WERI-Rb-1 (cell line): ENCODE measurements around the gene GATB.

Source experiments
- DNase-seq: peaks from one replicate; pipeline ENCODE4 v3.0.0-alpha.2; 2020
- H3K27ac ChIP-seq: fragments of 250-450 bp; sonication (Bioruptor Pico); 2 replicates; pipeline ENCODE4 v1.5.1; 2020; ENCODE audit warnings: mild to moderate bottlenecking, moderate library complexity
- H3K27me3 ChIP-seq: fragments of 250-450 bp; sonication (Bioruptor Pico); 2 replicates; pipeline ENCODE4 v1.5.1; 2021; ENCODE audit warnings: mild to moderate bottlenecking, low read depth, moderate library complexity; ENCODE audit not compliant: insufficient read depth, severe bottlenecking
- H3K36me3 ChIP-seq: fragments of 250-450 bp; sonication (Bioruptor Pico); 2 replicates; pipeline ENCODE4 v1.5.1; 2020; ENCODE audit warnings: mild to moderate bottlenecking, moderate library complexity
- H3K4me3 ChIP-seq: 2 replicates; pipeline ENCODE4 v1.5.1; 2011; ENCODE audit warnings: low read depth, mild to moderate bottlenecking, control low read depth, low read length
- H3K9me3 ChIP-seq: fragments of 250-450 bp; sonication (Bioruptor Pico); 2 replicates; pipeline ENCODE4 v1.5.1; 2021; ENCODE audit warnings: mild to moderate bottlenecking, moderate library complexity; ENCODE audit not compliant: severe bottlenecking
- CTCF ChIP-seq: IDR thresholded peaks from 2 replicates; pipeline ENCODE4 v1.5.1; 2011; ENCODE audit warnings: low read depth, mild to moderate bottlenecking, control low read depth, inconsistent platforms, low read length

Gene GATB

GRCh38 chr4:151796106-151796505, 35.3 kb upstream of the GATB start:
- TF ChIP-seq CTCF, result no peak
- peaks cover 72% of the 10 kb centered on the region for H3K27me3 ChIP-seq
- peaks cover 2% of the 10 kb centered on the region for H3K9me3 ChIP-seq
- no peaks in the 10 kb centered on the region for H3K36me3 ChIP-seq
- no peak for DNase-seq
- H3K27ac ChIP-seq, result no peak overlapping the region
- no peak overlapping the region for H3K4me3 ChIP-seq

- H3K36me3 ChIP-seq, result no peaks in the 10 kb centered on the region
- H3K27ac ChIP-seq, result no peak overlapping the region
- no peak overlapping the region for H3K4me3 ChIP-seq
- H3K9me3 ChIP-seq, result peaks cover 2% of the 10 kb centered on the region
- TF ChIP-seq CTCF, result no peak
- DNase-seq, result no peak
- H3K27me3 ChIP-seq, result peaks cover 79% of the 10 kb centered on the region
These were observed 32.2 kb upstream of the GATB start for GRCh38 chr4:151792995-151793394.

- TF ChIP-seq CTCF, result no peak
- Histone ChIP-seq H3K27ac (no peak overlapping the region), H3K27me3 (peaks cover 77% of the 10 kb centered on the region), H3K9me3 (peaks cover 2% of the 10 kb centered on the region), H3K4me3 (no peak overlapping the region), H3K36me3 (no peaks in the 10 kb centered on the region)
- DNase-seq, result no peak
These were observed 31.7 kb upstream of the GATB start for GRCh38 chr4:151792530-151792929.

GRCh38 chr4:151788021-151788420, 27.2 kb upstream of the GATB start:
- no peaks in the 10 kb centered on the region for H3K36me3 ChIP-seq
- no peak for DNase-seq

GRCh38 chr4:151786158-151786495, 25.3 kb upstream of the GATB start:
- Histone ChIP-seq H3K9me3 (no peaks in the 10 kb centered on the region), H3K36me3 (no peaks in the 10 kb centered on the region), H3K27ac (no peak overlapping the region), H3K4me3 (no peak overlapping the region), H3K27me3 (peaks cover 58% of the 10 kb centered on the region)
- TF ChIP-seq CTCF, result no peak
- no peak for DNase-seq

More at GRCh38 chr4:151788021-151788420, 27.2 kb upstream of the GATB start:
- TF ChIP-seq CTCF, result no peak
- Histone ChIP-seq H3K27me3 (peaks cover 62% of the 10 kb centered on the region), H3K9me3 (no peaks in the 10 kb centered on the region), H3K27ac (no peak overlapping the region), H3K4me3 (no peak overlapping the region)

- Histone ChIP-seq H3K4me3 (no peak overlapping the region), H3K27me3 (peaks cover 58% of the 10 kb centered on the region), H3K9me3 (no peaks in the 10 kb centered on the region), H3K36me3 (no peaks in the 10 kb centered on the region), H3K27ac (no peak overlapping the region)
- no peak for DNase-seq
- no peak for TF ChIP-seq CTCF
These were observed 24.8 kb upstream of the GATB start for GRCh38 chr4:151785484-151786157.
